Smooth muscle cell (in vitro differentiated cells): ENCODE results near the gene MRPS2. TPM values are rescaled to one million over a fixed set of nuclear protein-coding genes. Genes with fewer than 3 reads are reported as not detected.
"Not testable (repeated sequence)": the region's sequence is repeated elsewhere in the genome, so short reads cannot be mapped to it uniquely, and the experiment has no call there.

ENCODE experiments used
- DNase-seq: peaks from one replicate; lab custom pipeline; 2025; ENCODE audit not compliant: unreplicated experiment; lab: John Stamatoyannopoulos, UW
- H2AFZ ChIP-seq: fragments of 200-600 bp; sonication (generic); 2 replicates; pipeline ENCODE4 v1.6.0; 2016; ENCODE audit warnings: antibody characterized with exemption, low read depth, mild to moderate bottlenecking
- H3F3A ChIP-seq: fragments of 200-600 bp; sonication (generic); 2 replicates; pipeline ENCODE4 v1.6.0; 2017; ENCODE audit warnings: antibody characterized with exemption, low read depth
- H3K27ac ChIP-seq: fragments of 200-600 bp; sonication (generic); 2 replicates; pipeline ENCODE4 v1.5.1; 2016; ENCODE audit warnings: low read depth, mild to moderate bottlenecking
- H3K27me3 ChIP-seq: fragments of 200-600 bp; sonication (generic); 2 replicates; pipeline ENCODE4 v1.6.1; 2016; ENCODE audit warnings: low read depth, mild to moderate bottlenecking
- H3K36me3 ChIP-seq: fragments of 200-600 bp; sonication (generic); 2 replicates; pipeline ENCODE4 v1.5.1; 2016; ENCODE audit warnings: low read depth
- H3K4me1 ChIP-seq: fragments of 200-600 bp; sonication (generic); 2 replicates; pipeline ENCODE4 v1.5.1; 2016; ENCODE audit warnings: low read depth
- H3K4me2 ChIP-seq: fragments of 200-600 bp; sonication (generic); 2 replicates; pipeline ENCODE4 v1.6.0; 2016; ENCODE audit warnings: mild to moderate bottlenecking
- H3K4me3 ChIP-seq: fragments of 200-600 bp; sonication (generic); 2 replicates; pipeline ENCODE4 v1.5.1; 2016; ENCODE audit warnings: mild to moderate bottlenecking
- H3K79me2 ChIP-seq: fragments of 200-600 bp; sonication (generic); 2 replicates; pipeline ENCODE4 v1.6.0; 2016; ENCODE audit warnings: low read depth, mild to moderate bottlenecking
- H3K9ac ChIP-seq: fragments of 200-600 bp; sonication (generic); 2 replicates; pipeline ENCODE4 v1.6.0; 2016; ENCODE audit warnings: low read depth
- H3K9me3 ChIP-seq: fragments of 200-600 bp; sonication (generic); replicated peaks from 2 replicates; pipeline ENCODE4 v1.5.1; 2016; ENCODE audit warnings: low read depth
- H4K20me1 ChIP-seq: fragments of 200-600 bp; sonication (generic); 2 replicates; pipeline ENCODE4 v1.6.0; 2016; ENCODE audit warnings: low read depth
- CTCF ChIP-seq: fragments of 200-600 bp; sonication (generic); IDR thresholded peaks from 2 replicates; pipeline ENCODE4 v1.5.1; 2017; ENCODE audit warnings: borderline replicate concordance, mild to moderate bottlenecking, antibody characterized with exemption; ENCODE audit not compliant: insufficient read depth, poor library complexity, severe bottlenecking
- WGBS: methylation state at CpG from one replicate; pipeline ENCODE4 v1.1.7; 2016; ENCODE audit warnings: low lambda C conversion rate; 5-methylcytosine and 5-hydroxymethylcytosine counted together
- polyA plus RNA-seq: library from polyadenylated mRNA; unstranded; fragments of >200 nt; fragmentation: Nextera tagmentation; extraction: Ambion mirVana; gene quantifications from 2 replicates; pipeline ENCODE4 v1.2.1, GENCODE V29; 2016
- total RNA-seq: library from RNA; depleted of rRNA; stranded (reverse); fragments of >200 nt; gene quantifications from 2 replicates; pipeline ENCODE4 v1.2.3, GENCODE V29; 2014

Gene MRPS2
- total and polyA plus RNA-seq, 2 experiments from 2014 or later, result 30.7 to 49.0 TPM

- Histone ChIP-seq H3K27me3 (no peaks in the 10 kb centered on the region), H2AFZ (no peak overlapping the region), H3K4me1 (no peaks in the 10 kb centered on the region), H3K79me2 (no peaks in the 10 kb centered on the region), H3F3A (peaks cover 7% of the 10 kb centered on the region), H3K36me3 (no peaks in the 10 kb centered on the region), H3K9ac (no peak overlapping the region), H4K20me1 (no peaks in the 10 kb centered on the region), H3K9me3 (no peaks in the 10 kb centered on the region), H3K4me3 (no peak overlapping the region), H3K27ac (no peak overlapping the region), H3K4me2 (no peak overlapping the region)
- WGBS, result 93% methylated on average over 3 of the region's 3 CpGs
- no peak for TF ChIP-seq CTCF
- DNase-seq, result no peak
Observed at GRCh38 chr9:135533113-135533512, 32.6 kb downstream of the MRPS2 start.

- no peak for DNase-seq
- 95% methylated on average over 12 of the region's 12 CpGs for WGBS
- peaks cover 7% of the 10 kb centered on the region for H3F3A ChIP-seq
- no peak overlapping the region for H3K4me3 ChIP-seq
- H3K9me3 ChIP-seq, result no peaks in the 10 kb centered on the region
- H3K4me1 ChIP-seq, result no peaks in the 10 kb centered on the region
- H3K36me3 ChIP-seq, result no peaks in the 10 kb centered on the region
- H3K27me3 ChIP-seq, result no peaks in the 10 kb centered on the region
- no peak overlapping the region for H3K27ac ChIP-seq
- no peak overlapping the region for H3K4me2 ChIP-seq
- H3K9ac ChIP-seq, result no peak overlapping the region
- H3K79me2 ChIP-seq, result no peaks in the 10 kb centered on the region
- no peak overlapping the region for H2AFZ ChIP-seq
- no peak for TF ChIP-seq CTCF
- H4K20me1 ChIP-seq, result no peaks in the 10 kb centered on the region
Observed at GRCh38 chr9:135533674-135534073, 33.2 kb downstream of the MRPS2 start.

- not testable (repeated sequence) for H3K79me2 ChIP-seq, H4K20me1 ChIP-seq, H3K27ac ChIP-seq, H3K27me3 ChIP-seq, H3F3A ChIP-seq, H3K4me2 ChIP-seq, H3K36me3 ChIP-seq, H3K9ac ChIP-seq, H3K9me3 ChIP-seq, H3K4me3 ChIP-seq, H2AFZ ChIP-seq, DNase-seq, H3K4me1 ChIP-seq
- WGBS, result 33% methylated on average over 9 of the region's 10 CpGs
Observed at GRCh38 chr9:135534192-135534711, 33.8 kb downstream of the MRPS2 start.

GRCh38 chr9:135534826-135535225 is 34.3 kb downstream of the MRPS2 start:
- H3K4me1 ChIP-seq, H3K36me3 ChIP-seq, H3F3A ChIP-seq, H4K20me1 ChIP-seq, H3K79me2 ChIP-seq, H3K9ac ChIP-seq, H3K9me3 ChIP-seq, DNase-seq, H2AFZ ChIP-seq, H3K4me2 ChIP-seq, H3K27ac ChIP-seq, H3K4me3 ChIP-seq, H3K27me3 ChIP-seq: not testable (repeated sequence)
- WGBS, result 85% methylated on average over 3 of the region's 4 CpGs

- not testable (repeated sequence) for DNase-seq, H3K27me3 ChIP-seq, H3K4me3 ChIP-seq, H3K4me1 ChIP-seq, H3K9ac ChIP-seq, H4K20me1 ChIP-seq, H3K79me2 ChIP-seq, H3K4me2 ChIP-seq, H3K9me3 ChIP-seq, H2AFZ ChIP-seq, H3K27ac ChIP-seq, H3F3A ChIP-seq, H3K36me3 ChIP-seq
- WGBS, result 69% methylated on average over 13 of the region's 13 CpGs
Observed at GRCh38 chr9:135535631-135536030, 35.1 kb downstream of the MRPS2 start.
